ENCODE measurements around the gene BTBD1.

BTBD1 gene

DNA sequence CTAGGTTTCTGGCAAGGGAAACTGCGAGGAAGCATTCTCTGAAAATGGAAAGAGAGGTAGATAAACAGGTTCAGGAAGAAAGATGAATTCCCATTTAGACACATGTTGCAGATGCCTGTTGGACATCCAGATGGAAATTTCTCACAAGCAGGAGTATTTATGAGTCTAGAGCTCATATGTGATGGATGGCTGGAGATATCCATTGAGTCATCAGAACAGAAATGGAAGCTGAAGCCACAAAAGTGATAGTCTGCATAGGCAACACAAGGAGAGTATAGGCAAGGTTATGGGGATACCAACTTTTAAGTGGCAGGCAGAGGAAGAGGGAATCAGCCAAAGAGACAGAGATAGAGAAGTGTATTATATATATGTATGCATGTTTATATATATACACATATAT lies 87.3 kb downstream of the BTBD1 start (continued):
- TF ChIP-seq, protein P1, sequence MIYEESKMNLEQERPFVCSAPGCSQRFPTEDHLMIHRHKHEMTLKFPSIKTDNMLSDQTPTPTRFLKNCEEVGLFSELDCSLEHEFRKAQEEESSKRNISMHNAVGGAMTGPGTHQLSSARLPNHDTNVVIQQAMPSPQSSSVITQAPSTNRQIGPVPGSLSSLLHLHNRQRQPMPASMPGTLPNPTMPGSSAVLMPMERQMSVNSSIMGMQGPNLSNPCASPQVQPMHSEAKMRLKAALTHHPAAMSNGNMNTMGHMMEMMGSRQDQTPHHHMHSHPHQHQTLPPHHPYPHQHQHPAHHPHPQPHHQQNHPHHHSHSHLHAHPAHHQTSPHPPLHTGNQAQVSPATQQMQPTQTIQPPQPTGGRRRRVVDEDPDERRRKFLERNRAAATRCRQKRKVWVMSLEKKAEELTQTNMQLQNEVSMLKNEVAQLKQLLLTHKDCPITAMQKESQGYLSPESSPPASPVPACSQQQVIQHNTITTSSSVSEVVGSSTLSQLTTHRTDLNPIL (CRISPR knock-in tag; IDR thresholded peaks at IDR 0.05; ENCODE audit: low read depth): no peak
- TF ChIP-seq RARB (CRISPR knock-in tag; IDR thresholded peaks at IDR 0.05) (no peak), TCF4 (CRISPR knock-in tag; IDR thresholded peaks at IDR 0.05; ENCODE audit: borderline replicate concordance) (no peak), ESRRG (CRISPR knock-in tag; IDR thresholded peaks at IDR 0.05) (no peak), ZNF8 (CRISPR knock-in tag; IDR thresholded peaks at IDR 0.05) (no peak), ZFP3 (CRISPR knock-in tag; IDR thresholded peaks at IDR 0.05) (no peak)

DNA sequence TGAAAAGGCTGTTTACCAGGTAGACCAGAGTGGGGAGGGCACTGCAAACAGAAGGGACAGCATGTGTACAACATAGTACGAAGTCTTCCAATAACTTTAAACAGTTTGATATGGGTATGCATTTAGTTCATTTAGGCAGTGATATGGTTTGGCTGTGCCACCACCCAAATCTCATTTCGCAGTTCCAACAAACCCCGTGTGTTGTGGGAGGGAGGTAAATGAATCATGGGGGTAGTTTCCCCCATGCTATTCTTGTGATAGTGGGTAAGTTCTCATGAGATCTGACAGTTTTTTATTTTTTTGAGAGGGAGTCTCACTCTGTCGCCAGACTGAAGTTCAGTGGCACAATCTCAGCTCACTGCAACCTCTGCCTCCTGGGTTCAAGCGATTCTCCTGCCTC lies 88.6 kb downstream of the BTBD1 start:
- no peak for ATAC-seq
- TF ChIP-seq ZFP3 (CRISPR knock-in tag; IDR thresholded peaks at IDR 0.05) (no peak), ARNTL (CRISPR knock-in tag; IDR thresholded peaks at IDR 0.05; ENCODE audit: borderline replicate concordance, low read depth) (no peak), RARB (CRISPR knock-in tag; IDR thresholded peaks at IDR 0.05) (no peak), ZNF565 (CRISPR knock-in tag; conservative IDR thresholded peaks at IDR 0.05; ENCODE audit: low read depth) (no peak), TCF4 (CRISPR knock-in tag; IDR thresholded peaks at IDR 0.05; ENCODE audit: borderline replicate concordance) (no peak), CSDC2 (CRISPR knock-in tag; IDR thresholded peaks at IDR 0.05) (no peak), OSR1 (CRISPR knock-in tag; IDR thresholded peaks at IDR 0.05) (no peak), ZNF70 (CRISPR knock-in tag; IDR thresholded peaks at IDR 0.05) (no peak), ZFP30 (CRISPR knock-in tag; IDR thresholded peaks at IDR 0.05) (no peak), TOX (CRISPR knock-in tag; IDR thresholded peaks at IDR 0.05; ENCODE audit: borderline replicate concordance) (no peak), BACH2 (CRISPR knock-in tag; IDR thresholded peaks at IDR 0.05; ENCODE audit: borderline replicate concordance) (no peak), SNAI2 (CRISPR knock-in tag; IDR thresholded peaks at IDR 0.05) (no peak), PPARA (CRISPR knock-in tag; IDR thresholded peaks at IDR 0.05; ENCODE audit: borderline replicate concordance) (no peak)
- TF ChIP-seq, protein P2, sequence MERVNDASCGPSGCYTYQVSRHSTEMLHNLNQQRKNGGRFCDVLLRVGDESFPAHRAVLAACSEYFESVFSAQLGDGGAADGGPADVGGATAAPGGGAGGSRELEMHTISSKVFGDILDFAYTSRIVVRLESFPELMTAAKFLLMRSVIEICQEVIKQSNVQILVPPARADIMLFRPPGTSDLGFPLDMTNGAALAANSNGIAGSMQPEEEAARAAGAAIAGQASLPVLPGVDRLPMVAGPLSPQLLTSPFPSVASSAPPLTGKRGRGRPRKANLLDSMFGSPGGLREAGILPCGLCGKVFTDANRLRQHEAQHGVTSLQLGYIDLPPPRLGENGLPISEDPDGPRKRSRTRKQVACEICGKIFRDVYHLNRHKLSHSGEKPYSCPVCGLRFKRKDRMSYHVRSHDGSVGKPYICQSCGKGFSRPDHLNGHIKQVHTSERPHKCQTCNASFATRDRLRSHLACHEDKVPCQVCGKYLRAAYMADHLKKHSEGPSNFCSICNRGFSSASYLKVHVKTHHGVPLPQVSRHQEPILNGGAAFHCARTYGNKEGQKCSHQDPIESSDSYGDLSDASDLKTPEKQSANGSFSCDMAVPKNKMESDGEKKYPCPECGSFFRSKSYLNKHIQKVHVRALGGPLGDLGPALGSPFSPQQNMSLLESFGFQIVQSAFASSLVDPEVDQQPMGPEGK (CRISPR knock-in tag; IDR thresholded peaks at IDR 0.05; ENCODE audit: borderline replicate concordance): no peak
- TF ChIP-seq, protein P3, sequence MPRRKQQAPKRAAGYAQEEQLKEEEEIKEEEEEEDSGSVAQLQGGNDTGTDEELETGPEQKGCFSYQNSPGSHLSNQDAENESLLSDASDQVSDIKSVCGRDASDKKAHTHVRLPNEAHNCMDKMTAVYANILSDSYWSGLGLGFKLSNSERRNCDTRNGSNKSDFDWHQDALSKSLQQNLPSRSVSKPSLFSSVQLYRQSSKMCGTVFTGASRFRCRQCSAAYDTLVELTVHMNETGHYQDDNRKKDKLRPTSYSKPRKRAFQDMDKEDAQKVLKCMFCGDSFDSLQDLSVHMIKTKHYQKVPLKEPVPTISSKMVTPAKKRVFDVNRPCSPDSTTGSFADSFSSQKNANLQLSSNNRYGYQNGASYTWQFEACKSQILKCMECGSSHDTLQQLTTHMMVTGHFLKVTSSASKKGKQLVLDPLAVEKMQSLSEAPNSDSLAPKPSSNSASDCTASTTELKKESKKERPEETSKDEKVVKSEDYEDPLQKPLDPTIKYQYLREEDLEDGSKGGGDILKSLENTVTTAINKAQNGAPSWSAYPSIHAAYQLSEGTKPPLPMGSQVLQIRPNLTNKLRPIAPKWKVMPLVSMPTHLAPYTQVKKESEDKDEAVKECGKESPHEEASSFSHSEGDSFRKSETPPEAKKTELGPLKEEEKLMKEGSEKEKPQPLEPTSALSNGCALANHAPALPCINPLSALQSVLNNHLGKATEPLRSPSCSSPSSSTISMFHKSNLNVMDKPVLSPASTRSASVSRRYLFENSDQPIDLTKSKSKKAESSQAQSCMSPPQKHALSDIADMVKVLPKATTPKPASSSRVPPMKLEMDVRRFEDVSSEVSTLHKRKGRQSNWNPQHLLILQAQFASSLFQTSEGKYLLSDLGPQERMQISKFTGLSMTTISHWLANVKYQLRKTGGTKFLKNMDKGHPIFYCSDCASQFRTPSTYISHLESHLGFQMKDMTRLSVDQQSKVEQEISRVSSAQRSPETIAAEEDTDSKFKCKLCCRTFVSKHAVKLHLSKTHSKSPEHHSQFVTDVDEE (CRISPR knock-in tag; IDR thresholded peaks at IDR 0.05): no peak
- TF ChIP-seq, protein P1 (CRISPR knock-in tag; IDR thresholded peaks at IDR 0.05; ENCODE audit: low read depth): no peak

DNA sequence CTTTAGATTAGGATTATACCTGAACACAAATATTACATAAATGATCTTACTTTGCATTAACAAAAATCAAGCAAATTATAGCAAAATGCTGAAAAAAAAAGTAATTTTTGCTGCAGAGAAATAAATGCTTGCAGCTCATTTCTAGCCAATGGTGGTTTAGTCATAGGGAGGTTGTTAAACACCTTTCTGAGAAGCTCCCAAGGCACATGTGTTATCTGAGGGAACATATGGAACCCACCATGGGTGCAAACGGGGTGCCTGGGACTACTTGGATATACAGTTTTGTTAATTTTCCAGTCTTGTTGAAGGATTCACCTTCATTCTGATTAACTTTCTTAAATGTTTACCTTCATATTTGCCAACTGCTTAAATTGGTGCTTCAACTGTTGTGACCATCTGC lies 90.0 kb downstream of the BTBD1 start:
- TF ChIP-seq ZFP3 (CRISPR knock-in tag; IDR thresholded peaks at IDR 0.05): no peak
- TF ChIP-seq, protein P1 (CRISPR knock-in tag; IDR thresholded peaks at IDR 0.05; ENCODE audit: low read depth): no peak
- TF ChIP-seq TCF4 (CRISPR knock-in tag; IDR thresholded peaks at IDR 0.05; ENCODE audit: borderline replicate concordance): no peak
- no peak for TF ChIP-seq CSDC2 (CRISPR knock-in tag; IDR thresholded peaks at IDR 0.05)
- no peak for TF ChIP-seq OSR1 (CRISPR knock-in tag; IDR thresholded peaks at IDR 0.05)
- no peak for TF ChIP-seq ISL1 (CRISPR knock-in tag; IDR thresholded peaks at IDR 0.05)
- TF ChIP-seq PPARA (CRISPR knock-in tag; IDR thresholded peaks at IDR 0.05; ENCODE audit: borderline replicate concordance): no peak
- TF ChIP-seq, protein P3 (CRISPR knock-in tag; IDR thresholded peaks at IDR 0.05): no peak
- TF ChIP-seq BACH2 (CRISPR knock-in tag; IDR thresholded peaks at IDR 0.05; ENCODE audit: borderline replicate concordance): no peak
- TF ChIP-seq GLIS3 (CRISPR knock-in tag; IDR thresholded peaks at IDR 0.05): no peak
- TF ChIP-seq ZNF565 (CRISPR knock-in tag; conservative IDR thresholded peaks at IDR 0.05; ENCODE audit: low read depth): no peak
- TF ChIP-seq, protein P4, sequence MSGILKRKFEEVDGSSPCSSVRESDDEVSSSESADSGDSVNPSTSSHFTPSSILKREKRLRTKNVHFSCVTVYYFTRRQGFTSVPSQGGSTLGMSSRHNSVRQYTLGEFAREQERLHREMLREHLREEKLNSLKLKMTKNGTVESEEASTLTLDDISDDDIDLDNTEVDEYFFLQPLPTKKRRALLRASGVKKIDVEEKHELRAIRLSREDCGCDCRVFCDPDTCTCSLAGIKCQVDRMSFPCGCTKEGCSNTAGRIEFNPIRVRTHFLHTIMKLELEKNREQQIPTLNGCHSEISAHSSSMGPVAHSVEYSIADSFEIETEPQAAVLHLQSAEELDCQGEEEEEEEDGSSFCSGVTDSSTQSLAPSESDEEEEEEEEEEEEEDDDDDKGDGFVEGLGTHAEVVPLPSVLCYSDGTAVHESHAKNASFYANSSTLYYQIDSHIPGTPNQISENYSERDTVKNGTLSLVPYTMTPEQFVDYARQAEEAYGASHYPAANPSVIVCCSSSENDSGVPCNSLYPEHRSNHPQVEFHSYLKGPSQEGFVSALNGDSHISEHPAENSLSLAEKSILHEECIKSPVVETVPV (CRISPR knock-in tag; IDR thresholded peaks at IDR 0.05): no peak
- no peak for TF ChIP-seq ESRRG (CRISPR knock-in tag; IDR thresholded peaks at IDR 0.05)
- no peak for TF ChIP-seq ZFP30 (CRISPR knock-in tag; IDR thresholded peaks at IDR 0.05)
- no peak for TF ChIP-seq TOX (CRISPR knock-in tag; IDR thresholded peaks at IDR 0.05; ENCODE audit: borderline replicate concordance)
- TF ChIP-seq ZC3H10 (CRISPR knock-in tag; IDR thresholded peaks at IDR 0.05): no peak
- no peak for TF ChIP-seq ZNF70 (CRISPR knock-in tag; IDR thresholded peaks at IDR 0.05)
- no peak for TF ChIP-seq ZNF8 (CRISPR knock-in tag; IDR thresholded peaks at IDR 0.05)
- TF ChIP-seq ARNTL (CRISPR knock-in tag; IDR thresholded peaks at IDR 0.05; ENCODE audit: borderline replicate concordance, low read depth): no peak
- no peak for ATAC-seq

All from SK-N-SH treated with all-trans-retinoic acid at 6 μM for 48 hours (cell line).